Measurements from ENCODE around the gene GPR42.
"Not testable (repeated sequence)": the region's sequence is repeated elsewhere in the genome, so short reads cannot be mapped to it uniquely, and the experiment has no call there.

Gene GPR42

GRCh38 chr19:35401416-35401815, 30.5 kb downstream of the GPR42 start:
- not testable (repeated sequence) for H3K27me3 ChIP-seq (ENCODE audit: low read depth, low read length); H3K36me3 ChIP-seq (ENCODE audit: control insufficient read depth in 1 of 2, insufficient read depth in 2 of 2, low read length in 2 of 2); H3K9me3 ChIP-seq (ENCODE audit: control insufficient read depth in 1 of 2, low read length in 2 of 2); H3K27ac ChIP-seq (ENCODE audit: low read length); H3K4me1 ChIP-seq (ENCODE audit: control insufficient read depth in 1 of 2, insufficient read depth in 2 of 2, low read length in 2 of 2); H3K4me3 ChIP-seq (ENCODE audit: low read depth in 1 of 2, low read length in 2 of 2)

DNA sequence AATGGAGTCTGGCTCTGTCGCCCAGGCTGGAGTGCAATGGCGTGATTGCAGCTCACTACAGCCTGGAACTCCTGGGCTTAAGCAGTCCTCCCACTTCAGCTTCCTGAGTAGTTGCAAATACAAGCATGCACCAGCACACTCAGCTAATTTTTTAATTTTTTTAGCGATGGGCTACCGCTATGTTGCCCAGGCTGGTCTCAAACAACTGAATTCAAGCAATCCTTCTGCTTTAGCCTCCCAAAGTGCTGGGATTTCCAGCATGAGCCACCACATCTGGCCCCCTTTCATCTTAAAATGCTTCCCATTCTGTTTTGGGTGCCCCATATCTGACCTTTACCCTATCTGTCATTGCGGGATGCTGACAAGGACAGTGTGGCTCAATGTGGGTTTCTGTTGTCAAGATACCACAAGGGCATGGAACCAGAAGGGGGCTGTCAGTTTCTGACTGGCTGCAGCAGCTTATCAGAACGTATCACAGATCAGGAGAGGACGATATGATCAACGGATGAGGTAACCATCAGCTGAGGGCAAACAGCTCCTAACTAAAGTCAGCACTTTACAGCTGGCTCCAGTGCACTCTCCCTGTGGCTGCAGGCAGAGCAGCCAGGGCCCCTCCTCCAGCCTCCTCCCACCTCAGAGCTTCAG, 32.4 kb downstream of the GPR42 start:
- Histone ChIP-seq H3K9me3 (ENCODE audit: control insufficient read depth in 1 of 2, low read length in 2 of 2) (no peaks in the 10 kb centered on the region), H3K4me3 (ENCODE audit: low read depth in 1 of 2, low read length in 2 of 2) (no peak overlapping the region), H3K27me3 (ENCODE audit: low read depth, low read length) (no peaks in the 10 kb centered on the region), H3K27ac (ENCODE audit: low read length) (no peak overlapping the region), H3K36me3 (ENCODE audit: control insufficient read depth in 1 of 2, insufficient read depth in 2 of 2, low read length in 2 of 2) (no peaks in the 10 kb centered on the region), H3K4me1 (ENCODE audit: control insufficient read depth in 1 of 2, insufficient read depth in 2 of 2, low read length in 2 of 2) (no peaks in the 10 kb centered on the region)

- Histone ChIP-seq H3K9me3 (ENCODE audit: control insufficient read depth in 1 of 2, low read length in 2 of 2) (no peaks in the 10 kb centered on the region), H3K36me3 (ENCODE audit: control insufficient read depth in 1 of 2, insufficient read depth in 2 of 2, low read length in 2 of 2) (no peaks in the 10 kb centered on the region), H3K4me3 (ENCODE audit: low read depth in 1 of 2, low read length in 2 of 2) (no peak overlapping the region), H3K27me3 (ENCODE audit: low read depth, low read length) (no peaks in the 10 kb centered on the region), H3K27ac (ENCODE audit: low read length) (no peak overlapping the region), H3K4me1 (ENCODE audit: control insufficient read depth in 1 of 2, insufficient read depth in 2 of 2, low read length in 2 of 2) (no peaks in the 10 kb centered on the region)
These were observed 34.2 kb downstream of the GPR42 start for GRCh38 chr19:35404879-35405622.

DNA sequence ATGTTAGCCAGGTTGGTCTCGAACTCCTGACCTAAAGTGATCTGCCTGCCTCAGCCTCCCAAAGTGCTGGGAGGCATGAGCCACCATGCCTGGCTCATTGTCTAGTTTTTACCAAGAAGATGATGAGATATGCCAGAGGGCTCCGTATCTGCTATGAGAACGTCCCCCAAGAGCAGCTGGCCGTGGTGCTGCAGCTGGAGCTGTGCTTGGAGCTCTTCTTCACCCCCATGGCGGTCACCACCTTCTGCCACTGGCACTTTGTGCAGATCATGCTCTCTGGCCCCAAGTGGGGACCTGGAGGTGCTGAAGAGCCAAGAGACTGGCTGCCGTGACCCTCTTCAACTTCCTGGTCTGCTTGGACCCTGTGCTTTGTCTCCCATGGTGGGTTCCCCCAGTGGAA, 36.8 kb downstream of the GPR42 start:
- H3K9me3 ChIP-seq (ENCODE audit: control insufficient read depth in 1 of 2, low read length in 2 of 2), result no peaks in the 10 kb centered on the region
- H3K27me3 ChIP-seq (ENCODE audit: low read depth, low read length), result no peaks in the 10 kb centered on the region
- H3K36me3 ChIP-seq (ENCODE audit: control insufficient read depth in 1 of 2, insufficient read depth in 2 of 2, low read length in 2 of 2), result no peaks in the 10 kb centered on the region
- H3K4me3 ChIP-seq (ENCODE audit: low read depth in 1 of 2, low read length in 2 of 2), result no peak overlapping the region
- no peak overlapping the region for H3K27ac ChIP-seq (ENCODE audit: low read length)
- H3K4me1 ChIP-seq (ENCODE audit: control insufficient read depth in 1 of 2, insufficient read depth in 2 of 2, low read length in 2 of 2), result no peaks in the 10 kb centered on the region

- Histone ChIP-seq H3K4me1 (ENCODE audit: control insufficient read depth in 1 of 2, insufficient read depth in 2 of 2, low read length in 2 of 2) (no peaks in the 10 kb centered on the region), H3K4me3 (ENCODE audit: low read depth in 1 of 2, low read length in 2 of 2) (no peak overlapping the region), H3K9me3 (ENCODE audit: control insufficient read depth in 1 of 2, low read length in 2 of 2) (no peaks in the 10 kb centered on the region), H3K27me3 (ENCODE audit: low read depth, low read length) (no peaks in the 10 kb centered on the region), H3K27ac (ENCODE audit: low read length) (no peak overlapping the region), H3K36me3 (ENCODE audit: control insufficient read depth in 1 of 2, insufficient read depth in 2 of 2, low read length in 2 of 2) (no peaks in the 10 kb centered on the region)
These were observed 37.7 kb downstream of the GPR42 start for GRCh38 chr19:35408284-35409171.

GRCh38 chr19:35409191-35409590, 38.3 kb downstream of the GPR42 start:
- Histone ChIP-seq H3K4me3 (ENCODE audit: low read depth in 1 of 2, low read length in 2 of 2) (no peak overlapping the region), H3K9me3 (ENCODE audit: control insufficient read depth in 1 of 2, low read length in 2 of 2) (no peaks in the 10 kb centered on the region), H3K27me3 (ENCODE audit: low read depth, low read length) (no peaks in the 10 kb centered on the region), H3K27ac (ENCODE audit: low read length) (no peak overlapping the region), H3K36me3 (ENCODE audit: control insufficient read depth in 1 of 2, insufficient read depth in 2 of 2, low read length in 2 of 2) (no peaks in the 10 kb centered on the region), H3K4me1 (ENCODE audit: control insufficient read depth in 1 of 2, insufficient read depth in 2 of 2, low read length in 2 of 2) (no peaks in the 10 kb centered on the region)

DNA sequence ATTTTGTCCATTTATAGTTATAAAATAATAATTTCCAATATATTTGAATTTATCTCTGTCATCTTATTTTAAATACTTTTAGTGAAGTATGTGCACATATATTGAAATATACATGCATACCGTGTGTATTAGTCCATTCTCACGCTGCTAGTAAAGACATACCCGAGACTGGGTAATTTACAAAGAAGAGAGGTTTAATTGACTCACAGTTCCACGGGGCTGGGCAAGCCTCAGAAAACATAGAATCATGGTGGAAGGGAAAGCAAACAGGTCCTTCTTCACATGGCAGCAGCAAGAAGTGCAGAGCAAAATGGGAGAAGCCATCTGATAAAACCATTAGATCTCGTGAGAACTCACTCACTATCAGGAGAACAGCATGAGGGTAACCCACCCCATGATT, 39.6 kb downstream of the GPR42 start:
- Histone ChIP-seq H3K36me3 (ENCODE audit: control insufficient read depth in 1 of 2, insufficient read depth in 2 of 2, low read length in 2 of 2) (no peaks in the 10 kb centered on the region), H3K9me3 (ENCODE audit: control insufficient read depth in 1 of 2, low read length in 2 of 2) (no peaks in the 10 kb centered on the region), H3K4me3 (ENCODE audit: low read depth in 1 of 2, low read length in 2 of 2) (no peak overlapping the region), H3K27ac (ENCODE audit: low read length) (no peak overlapping the region), H3K27me3 (ENCODE audit: low read depth, low read length) (no peaks in the 10 kb centered on the region), H3K4me1 (ENCODE audit: control insufficient read depth in 1 of 2, insufficient read depth in 2 of 2, low read length in 2 of 2) (no peaks in the 10 kb centered on the region)

- Histone ChIP-seq H3K4me1 (ENCODE audit: control insufficient read depth in 1 of 2, insufficient read depth in 2 of 2, low read length in 2 of 2) (no peaks in the 10 kb centered on the region), H3K27ac (ENCODE audit: low read length) (no peak overlapping the region), H3K9me3 (ENCODE audit: control insufficient read depth in 1 of 2, low read length in 2 of 2) (no peaks in the 10 kb centered on the region), H3K27me3 (ENCODE audit: low read depth, low read length) (no peaks in the 10 kb centered on the region), H3K4me3 (ENCODE audit: low read depth in 1 of 2, low read length in 2 of 2) (no peak overlapping the region), H3K36me3 (ENCODE audit: control insufficient read depth in 1 of 2, insufficient read depth in 2 of 2, low read length in 2 of 2) (no peaks in the 10 kb centered on the region)
These were observed 43.6 kb downstream of the GPR42 start for GRCh38 chr19:35414442-35414841.

GRCh38 chr19:35416331-35416730, 45.5 kb downstream of the GPR42 start:
- H3K9me3 ChIP-seq (ENCODE audit: control insufficient read depth in 1 of 2, low read length in 2 of 2), result no peaks in the 10 kb centered on the region
- H3K27ac ChIP-seq (ENCODE audit: low read length), result no peak overlapping the region
- H3K36me3 ChIP-seq (ENCODE audit: control insufficient read depth in 1 of 2, insufficient read depth in 2 of 2, low read length in 2 of 2), result no peaks in the 10 kb centered on the region
- H3K27me3 ChIP-seq (ENCODE audit: low read depth, low read length), result no peaks in the 10 kb centered on the region
- no peaks in the 10 kb centered on the region for H3K4me1 ChIP-seq (ENCODE audit: control insufficient read depth in 1 of 2, insufficient read depth in 2 of 2, low read length in 2 of 2)
- no peak overlapping the region for H3K4me3 ChIP-seq (ENCODE audit: low read depth in 1 of 2, low read length in 2 of 2)

- Histone ChIP-seq H3K4me1 (ENCODE audit: control insufficient read depth in 1 of 2, insufficient read depth in 2 of 2, low read length in 2 of 2) (no peaks in the 10 kb centered on the region), H3K36me3 (ENCODE audit: control insufficient read depth in 1 of 2, insufficient read depth in 2 of 2, low read length in 2 of 2) (no peaks in the 10 kb centered on the region), H3K27ac (ENCODE audit: low read length) (no peak overlapping the region), H3K4me3 (ENCODE audit: low read depth in 1 of 2, low read length in 2 of 2) (no peak overlapping the region), H3K27me3 (ENCODE audit: low read depth, low read length) (no peaks in the 10 kb centered on the region), H3K9me3 (ENCODE audit: control insufficient read depth in 1 of 2, low read length in 2 of 2) (no peaks in the 10 kb centered on the region)
These were observed 46.4 kb downstream of the GPR42 start for GRCh38 chr19:35417278-35417677.

GRCh38 chr19:35417713-35418534, 47.1 kb downstream of the GPR42 start:
- H3K27me3 ChIP-seq (ENCODE audit: low read depth, low read length), result no peaks in the 10 kb centered on the region
- H3K4me3 ChIP-seq (ENCODE audit: low read depth in 1 of 2, low read length in 2 of 2), result no peak overlapping the region
- no peaks in the 10 kb centered on the region for H3K4me1 ChIP-seq (ENCODE audit: control insufficient read depth in 1 of 2, insufficient read depth in 2 of 2, low read length in 2 of 2)
- H3K27ac ChIP-seq (ENCODE audit: low read length), result no peak overlapping the region
- no peaks in the 10 kb centered on the region for H3K36me3 ChIP-seq (ENCODE audit: control insufficient read depth in 1 of 2, insufficient read depth in 2 of 2, low read length in 2 of 2)
- no peaks in the 10 kb centered on the region for H3K9me3 ChIP-seq (ENCODE audit: control insufficient read depth in 1 of 2, low read length in 2 of 2)

All from muscle layer of duodenum (tissue), 2 donors.